WTC11 (cell line): ENCODE measurements around the gene AFF3. TPM values are rescaled to one million over a fixed set of nuclear protein-coding genes. Genes with fewer than 3 reads are reported as not detected.

ENCODE experiments used
- ATAC-seq: fragments of 200-7000 bp; cut with Tn5 transposase; 2 replicates; pipeline ENCODE4 v1.10.0; 2021; ENCODE audit warnings: mild to moderate bottlenecking, moderate library complexity
- CTCF ChIA-PET: fragments of 300-600 bp; sonication (Branson Sonifier 250); formaldehyde crosslinking; loops from one replicate; lab custom pipeline; 2021; ENCODE audit warnings: antibody characterized with exemption; lab: Charles Lee
- POLR2A ChIA-PET: fragments of 350-600 bp; sonication (Branson Sonifier 250); formaldehyde crosslinking; loops from one replicate; lab custom pipeline; 2021; ENCODE audit warnings: antibody characterized with exemption; lab: Charles Lee
- DNase-seq: peaks from one replicate; pipeline ENCODE4 v3.0.0; 2021; ENCODE audit warnings: low spot score
- H3K27ac Mint-ChIP-seq: 2 replicates; pipeline ENCODE4 v1.8.0; 2021; ENCODE audit warnings: mixed read lengths
- H3K27me3 Mint-ChIP-seq: 2 replicates; pipeline ENCODE4 v1.8.0; 2021; ENCODE audit warnings: low read depth, mild to moderate bottlenecking, moderate library complexity, mixed read lengths
- H3K36me3 Mint-ChIP-seq: 2 replicates; pipeline ENCODE4 v1.8.0; 2021; ENCODE audit warnings: mixed read lengths
- H3K4me1 Mint-ChIP-seq: 2 replicates; pipeline ENCODE4 v1.8.0; 2022; ENCODE audit warnings: mixed read lengths
- H3K4me3 Mint-ChIP-seq: 2 replicates; pipeline ENCODE4 v1.8.0; 2021; ENCODE audit warnings: mild to moderate bottlenecking, moderate library complexity, mixed read lengths
- H3K9me3 Mint-ChIP-seq: 2 replicates; pipeline ENCODE4 v1.8.0; 2021; ENCODE audit warnings: mixed read lengths
- AFF4 ChIP-seq: sonication (generic); formaldehyde crosslinking; IDR thresholded peaks from 2 replicates; pipeline ENCODE4 v1.8.1; 2023; ENCODE audit warnings: mild to moderate bottlenecking, missing genetic modification reagents, borderline replicate concordance
- CBFB ChIP-seq: sonication (generic); formaldehyde crosslinking; IDR thresholded peaks from 2 replicates; pipeline ENCODE4 v1.8.1; 2022; ENCODE audit warnings: mild to moderate bottlenecking, low read depth, missing genetic modification reagents
- CREB1 ChIP-seq: sonication (generic); formaldehyde crosslinking; IDR thresholded peaks from 2 replicates; pipeline ENCODE4 v1.8.0; 2023; ENCODE audit warnings: mild to moderate bottlenecking, missing genetic modification reagents
- CTCF ChIP-seq: fragments of 200-600 bp; IDR thresholded peaks from 2 replicates; pipeline ENCODE4 v1.8.0; 2022; ENCODE audit warnings: antibody characterized with exemption
- E2F1 ChIP-seq: sonication (generic); formaldehyde crosslinking; IDR thresholded peaks from 2 replicates; pipeline ENCODE4 v1.8.0; 2022; ENCODE audit warnings: mild to moderate bottlenecking, missing genetic modification reagents
- ERG ChIP-seq: fragments of 250-450 bp; sonication (Bioruptor Pico); IDR thresholded peaks from 2 replicates; pipeline ENCODE4 v1.8.0; 2021; ENCODE audit warnings: mild to moderate bottlenecking
- ETV6 ChIP-seq: sonication (generic); formaldehyde crosslinking; IDR thresholded peaks from 2 replicates; pipeline ENCODE4 v1.8.1; 2022; ENCODE audit warnings: mild to moderate bottlenecking, missing genetic modification reagents
- FOXP4 ChIP-seq: sonication (generic); formaldehyde crosslinking; IDR thresholded peaks from 2 replicates; pipeline ENCODE4 v1.8.0; 2022; ENCODE audit warnings: mild to moderate bottlenecking, missing genetic modification reagents
- GABPB1 ChIP-seq: sonication (generic); formaldehyde crosslinking; IDR thresholded peaks from 2 replicates; pipeline ENCODE4 v1.8.1; 2023; ENCODE audit warnings: mild to moderate bottlenecking, missing genetic modification reagents
- GRHL2 ChIP-seq: fragments of 250-450 bp; sonication (Bioruptor Pico); IDR thresholded peaks from 2 replicates; pipeline ENCODE4 v1.8.0; 2022; ENCODE audit warnings: mild to moderate bottlenecking, moderate library complexity; ENCODE audit not compliant: insufficient replicate concordance, severe bottlenecking
- HMGXB4 ChIP-seq: sonication (generic); formaldehyde crosslinking; IDR thresholded peaks from 2 replicates; pipeline ENCODE4 v1.8.1; 2023; ENCODE audit warnings: mild to moderate bottlenecking, moderate library complexity, missing genetic modification reagents
- MXD4 ChIP-seq: fragments of 250-450 bp; sonication (Bioruptor Pico); IDR thresholded peaks from 2 replicates; pipeline ENCODE4 v1.8.0; 2021; ENCODE audit warnings: mild to moderate bottlenecking, moderate library complexity, borderline replicate concordance
- NFE2L1 ChIP-seq: sonication (generic); formaldehyde crosslinking; IDR thresholded peaks from 2 replicates; pipeline ENCODE4 v1.8.1; 2023; ENCODE audit warnings: missing genetic modification reagents
- NR2C2 ChIP-seq: sonication (generic); formaldehyde crosslinking; IDR thresholded peaks from 2 replicates; pipeline ENCODE4 v1.8.0; 2022; ENCODE audit warnings: mild to moderate bottlenecking, missing genetic modification reagents
- PREB ChIP-seq: sonication (generic); formaldehyde crosslinking; IDR thresholded peaks from 2 replicates; pipeline ENCODE4 v1.8.1; 2022; ENCODE audit warnings: mild to moderate bottlenecking, missing genetic modification reagents, moderate library complexity, borderline replicate concordance
- PRRX2 ChIP-seq: fragments of 250-450 bp; sonication (Bioruptor Pico); IDR thresholded peaks from 2 replicates; pipeline ENCODE4 v1.8.0; 2021; ENCODE audit warnings: mild to moderate bottlenecking
- ZNF138 ChIP-seq: sonication (generic); formaldehyde crosslinking; conservative IDR thresholded peaks from 2 replicates; pipeline ENCODE4 v1.8.1; 2022; ENCODE audit warnings: mild to moderate bottlenecking, moderate library complexity, missing genetic modification reagents
- ZNF423 ChIP-seq: fragments of 250-450 bp; sonication (Bioruptor Pico); IDR thresholded peaks from 2 replicates; pipeline ENCODE4 v2.1.2; 2022; ENCODE audit warnings: mild to moderate bottlenecking, moderate library complexity
- ZNF425 ChIP-seq: fragments of 250-450 bp; sonication (Bioruptor Pico); conservative IDR thresholded peaks from 2 replicates; pipeline ENCODE4 v1.9.0; 2021; ENCODE audit warnings: mild to moderate bottlenecking
- ZSCAN18 ChIP-seq: fragments of 250-450 bp; sonication (Bioruptor Pico); IDR thresholded peaks from 2 replicates; pipeline ENCODE4 v2.1.2; 2022; ENCODE audit warnings: mild to moderate bottlenecking, moderate library complexity
- total RNA-seq: library from RNA; stranded (reverse); gene quantifications from 3 replicates; pipeline ENCODE4 v1.2.3, GENCODE V29; 2021

The AFF3 gene
- total RNA-seq, 1 experiment from 2014 or later = 1.2 TPM

GRCh38 chr2:99922664-99923063 is 219.7 kb downstream of the AFF3 start (continued):
- no peak for TF ChIP-seq ZNF425
- no peak for TF ChIP-seq MXD4
- TF ChIP-seq GRHL2 (CRISPR knock-in tag) = no peak
- no peak for TF ChIP-seq CREB1 (CRISPR knock-in tag)

GRCh38 chr2:99921903-99922302 is 220.5 kb downstream of the AFF3 start:
- POLR2A ChIA-PET = no interaction called here
- no peak overlapping the region for H3K4me3 Mint-ChIP-seq
- DNase-seq = no peak
- no peak for ATAC-seq
- CTCF ChIA-PET = no interaction called here
- H3K9me3 Mint-ChIP-seq = peaks cover 29% of the 10 kb centered on the region
- H3K4me1 Mint-ChIP-seq = peaks cover 8% of the 10 kb centered on the region
- H3K27me3 Mint-ChIP-seq = peaks cover 4% of the 10 kb centered on the region; the same call in 1 of the 2 replicates
- H3K36me3 Mint-ChIP-seq = no peaks in the 10 kb centered on the region; the same call in 1 of the 2 replicates
- H3K27ac Mint-ChIP-seq = no peak overlapping the region
- TF ChIP-seq AFF4 (CRISPR knock-in tag) (no peak), CTCF (no peak), NFE2L1 (CRISPR knock-in tag) (no peak), ZNF138 (CRISPR knock-in tag) (no peak), ZSCAN18 (CRISPR knock-in tag) (no peak), GRHL2 (CRISPR knock-in tag) (no peak), ERG (no peak), PREB (CRISPR knock-in tag) (no peak), HMGXB4 (CRISPR knock-in tag) (no peak), ETV6 (no peak), NR2C2 (no peak), ZNF423 (no peak), FOXP4 (CRISPR knock-in tag) (no peak), E2F1 (CRISPR knock-in tag) (no peak), PRRX2 (CRISPR knock-in tag) (no peak), GABPB1 (CRISPR knock-in tag) (no peak), CBFB (no peak)
